NCI-H2227 (cell line): ENCODE measurements around the gene MYO1D.

ENCODE experiments used
- DNase-seq: peaks from one replicate; lab custom pipeline; 2025; ENCODE audit not compliant: unreplicated experiment; lab: John Stamatoyannopoulos, UW

MYO1D gene

GRCh38 chr17:32631341-32632096, 245.4 kb downstream of the MYO1D start:
- DNase-seq: no peak

- DNase-seq: no peak
Observed at GRCh38 chr17:32629563-32630190, 247.2 kb downstream of the MYO1D start.

- DNase-seq: no peak
Observed at GRCh38 chr17:32628271-32629044, 248.5 kb downstream of the MYO1D start.

GRCh38 chr17:32627239-32627996, 249.5 kb downstream of the MYO1D start:
- DNase-seq: peak; percentile 92

- DNase-seq: peak; percentile 24
Observed at GRCh38 chr17:32626379-32626791, 250.5 kb downstream of the MYO1D start.

- peak; percentile 24 for DNase-seq
Observed at GRCh38 chr17:32625971-32626370, 251.0 kb downstream of the MYO1D start.

- DNase-seq: no peak
Observed at GRCh38 chr17:32623196-32623595, 253.7 kb downstream of the MYO1D start.

- no peak for DNase-seq
Observed at GRCh38 chr17:32622540-32622939, 254.4 kb downstream of the MYO1D start.

- DNase-seq: no peak
Observed at GRCh38 chr17:32621612-32622312, 255.2 kb downstream of the MYO1D start.

GRCh38 chr17:32615326-32615725, 261.6 kb downstream of the MYO1D start:
- DNase-seq: no peak

GRCh38 chr17:32610943-32611342, 266.0 kb downstream of the MYO1D start:
- DNase-seq: no peak

- DNase-seq: no peak
Observed at GRCh38 chr17:32609884-32610650, 266.9 kb downstream of the MYO1D start.

GRCh38 chr17:32609085-32609484, 267.8 kb downstream of the MYO1D start:
- no peak for DNase-seq

GRCh38 chr17:32608267-32608666, 268.7 kb downstream of the MYO1D start:
- no peak for DNase-seq

- no peak for DNase-seq
Observed at GRCh38 chr17:32604966-32605365, 272.0 kb downstream of the MYO1D start.

GRCh38 chr17:32602396-32602795, 274.5 kb downstream of the MYO1D start:
- DNase-seq: no peak

- DNase-seq: no peak
Observed at GRCh38 chr17:32601866-32602265, 275.1 kb downstream of the MYO1D start.

GRCh38 chr17:32596628-32597027, 280.3 kb downstream of the MYO1D start:
- DNase-seq: no peak

GRCh38 chr17:32596206-32596605, 280.7 kb downstream of the MYO1D start:
- DNase-seq: no peak

GRCh38 chr17:32593003-32593402, 283.9 kb downstream of the MYO1D start:
- DNase-seq: no peak
